ENCODE measurements around the gene COQ6.

Gene COQ6

GRCh38 chr14:73968885-73969284 is 18.8 kb downstream of the COQ6 start:
- Histone ChIP-seq H3K9me2 (replicated peaks; ENCODE audit: control insufficient read depth, low read length) (no peaks in the 10 kb centered on the region), H3F3A (ENCODE audit: control insufficient read depth, insufficient read depth) (no peaks in the 10 kb centered on the region), H3K9me3 (ENCODE audit: control insufficient read depth, insufficient read depth, low read length) (no peaks in the 10 kb centered on the region), H3K27me3 (ENCODE audit: control insufficient read depth, low read length) (no peaks in the 10 kb centered on the region), H3K27ac (ENCODE audit: low read depth, low read length) (no peak overlapping the region), H4K20me1 (ENCODE audit: control insufficient read depth, insufficient read depth, low read depth, low read length) (no peaks in the 10 kb centered on the region), H3K4me3 (ENCODE audit: low read length) (no peak overlapping the region), H3K36me3 (ENCODE audit: control insufficient read depth, low read length) (peaks cover 34% of the 10 kb centered on the region), H3K79me2 (ENCODE audit: control insufficient read depth, low read length) (no peaks in the 10 kb centered on the region), H3K4me2 (ENCODE audit: low read length) (no peak overlapping the region), H3K4me1 (ENCODE audit: control insufficient read depth, low read length) (no peaks in the 10 kb centered on the region)
- no peak for TF ChIP-seq EZH2phosphoT487 (IDR thresholded peaks at IDR 0.05; ENCODE audit: borderline replicate concordance, low read length)
- TF ChIP-seq CTCF (IDR thresholded peaks at IDR 0.05; ENCODE audit: low read depth, low read length, poor library complexity, severe bottlenecking), result no peak

GRCh38 chr14:73973497-73973896 is 23.4 kb downstream of the COQ6 start:
- no peaks in the 10 kb centered on the region for H3K4me1 ChIP-seq (ENCODE audit: control insufficient read depth, low read length)
- H3F3A ChIP-seq (ENCODE audit: control insufficient read depth, insufficient read depth), result no peaks in the 10 kb centered on the region
- no peaks in the 10 kb centered on the region for H3K9me3 ChIP-seq (ENCODE audit: control insufficient read depth, insufficient read depth, low read length)
- no peaks in the 10 kb centered on the region for H3K27me3 ChIP-seq (ENCODE audit: control insufficient read depth, low read length)
- no peak overlapping the region for H3K27ac ChIP-seq (ENCODE audit: low read depth, low read length)
- H3K4me2 ChIP-seq (ENCODE audit: low read length), result no peak overlapping the region
- H3K4me3 ChIP-seq (ENCODE audit: low read length), result no peak overlapping the region
- H3K79me2 ChIP-seq (ENCODE audit: control insufficient read depth, low read length), result no peaks in the 10 kb centered on the region
- no peaks in the 10 kb centered on the region for H3K9me2 ChIP-seq (replicated peaks; ENCODE audit: control insufficient read depth, low read length)
- H4K20me1 ChIP-seq (ENCODE audit: control insufficient read depth, insufficient read depth, low read depth, low read length), result no peaks in the 10 kb centered on the region
- TF ChIP-seq EZH2phosphoT487 (IDR thresholded peaks at IDR 0.05; ENCODE audit: borderline replicate concordance, low read length), result no peak
- TF ChIP-seq CTCF (IDR thresholded peaks at IDR 0.05; ENCODE audit: low read depth, low read length, poor library complexity, severe bottlenecking), result no peak
- peaks cover 31% of the 10 kb centered on the region for H3K36me3 ChIP-seq (ENCODE audit: control insufficient read depth, low read length)

- H3K4me3 ChIP-seq (ENCODE audit: low read length), result no peak overlapping the region
- TF ChIP-seq EZH2phosphoT487 (IDR thresholded peaks at IDR 0.05; ENCODE audit: borderline replicate concordance, low read length) (no peak), CTCF (IDR thresholded peaks at IDR 0.05; ENCODE audit: low read depth, low read length, poor library complexity, severe bottlenecking) (no peak)
- no peaks in the 10 kb centered on the region for H3K79me2 ChIP-seq (ENCODE audit: control insufficient read depth, low read length)
Measured at GRCh38 chr14:73976125-73976524, 26.0 kb downstream of the COQ6 start.

GRCh38 chr14:73977896-73978295 is 27.8 kb downstream of the COQ6 start:
- no peaks in the 10 kb centered on the region for H3K27me3 ChIP-seq (ENCODE audit: control insufficient read depth, low read length)
- no peaks in the 10 kb centered on the region for H3K4me1 ChIP-seq (ENCODE audit: control insufficient read depth, low read length)
- H3K79me2 ChIP-seq (ENCODE audit: control insufficient read depth, low read length), result no peaks in the 10 kb centered on the region
- H3K36me3 ChIP-seq (ENCODE audit: control insufficient read depth, low read length), result peaks cover 14% of the 10 kb centered on the region
- H3K9me3 ChIP-seq (ENCODE audit: control insufficient read depth, insufficient read depth, low read length), result no peaks in the 10 kb centered on the region
- TF ChIP-seq EZH2phosphoT487 (IDR thresholded peaks at IDR 0.05; ENCODE audit: borderline replicate concordance, low read length), result no peak
- TF ChIP-seq CTCF (IDR thresholded peaks at IDR 0.05; ENCODE audit: low read depth, low read length, poor library complexity, severe bottlenecking), result no peak
- no peaks in the 10 kb centered on the region for H3F3A ChIP-seq (ENCODE audit: control insufficient read depth, insufficient read depth)
- no peak overlapping the region for H3K27ac ChIP-seq (ENCODE audit: low read depth, low read length)
- H3K4me3 ChIP-seq (ENCODE audit: low read length), result no peak overlapping the region
- H3K4me2 ChIP-seq (ENCODE audit: low read length), result no peak overlapping the region
- no peaks in the 10 kb centered on the region for H4K20me1 ChIP-seq (ENCODE audit: control insufficient read depth, insufficient read depth, low read depth, low read length)
- H3K9me2 ChIP-seq (replicated peaks; ENCODE audit: control insufficient read depth, low read length), result no peaks in the 10 kb centered on the region

More at GRCh38 chr14:73976125-73976524, 26.0 kb downstream of the COQ6 start:
- Histone ChIP-seq H3K9me2 (replicated peaks; ENCODE audit: control insufficient read depth, low read length) (no peaks in the 10 kb centered on the region), H3K36me3 (ENCODE audit: control insufficient read depth, low read length) (peaks cover 24% of the 10 kb centered on the region), H4K20me1 (ENCODE audit: control insufficient read depth, insufficient read depth, low read depth, low read length) (no peaks in the 10 kb centered on the region), H3K9me3 (ENCODE audit: control insufficient read depth, insufficient read depth, low read length) (no peaks in the 10 kb centered on the region), H3F3A (ENCODE audit: control insufficient read depth, insufficient read depth) (no peaks in the 10 kb centered on the region), H3K27me3 (ENCODE audit: control insufficient read depth, low read length) (no peaks in the 10 kb centered on the region), H3K27ac (ENCODE audit: low read depth, low read length) (no peak overlapping the region), H3K4me2 (ENCODE audit: low read length) (no peak overlapping the region), H3K4me1 (ENCODE audit: control insufficient read depth, low read length) (no peaks in the 10 kb centered on the region)
